Central memory CD4-positive, alpha-beta T cell (primary cell): Measurements from ENCODE around the gene KRTAP10-7.
A peak's percentile ranks its signal among the peaks of the same experiment; 100 is the strongest.
"Not testable (repeated sequence)": the region's sequence is repeated elsewhere in the genome, so short reads cannot be mapped to it uniquely, and the experiment has no call there.

ENCODE experiments used
- DNase-seq: peaks from one replicate; pipeline ENCODE4 v3.0.0; 2022

KRTAP10-7 gene

GRCh38 chr21:44612669-44613229 lies 12.4 kb downstream of the KRTAP10-7 start:
- DNase-seq = no peak

- DNase-seq = no peak
Measured at GRCh38 chr21:44613386-44614155, 13.2 kb downstream of the KRTAP10-7 start.

GRCh38 chr21:44614161-44614631 lies 13.8 kb downstream of the KRTAP10-7 start:
- no peak for DNase-seq

GRCh38 chr21:44614961-44615391 lies 14.6 kb downstream of the KRTAP10-7 start:
- DNase-seq = no peak

GRCh38 chr21:44615466-44615865 lies 15.1 kb downstream of the KRTAP10-7 start:
- DNase-seq = no peak

GRCh38 chr21:44615911-44616590 lies 15.7 kb downstream of the KRTAP10-7 start:
- no peak for DNase-seq

- DNase-seq = no peak
Measured at GRCh38 chr21:44616591-44616926, 16.2 kb downstream of the KRTAP10-7 start.

GRCh38 chr21:44617071-44617501 lies 16.7 kb downstream of the KRTAP10-7 start:
- no peak for DNase-seq

- no peak for DNase-seq
Measured at GRCh38 chr21:44618504-44618903, 18.1 kb downstream of the KRTAP10-7 start.

- peak; percentile 73 for DNase-seq
Measured at GRCh38 chr21:44618909-44619308, 18.5 kb downstream of the KRTAP10-7 start.

GRCh38 chr21:44619886-44620285 lies 19.5 kb downstream of the KRTAP10-7 start:
- DNase-seq = no peak

GRCh38 chr21:44623575-44623974 lies 23.2 kb downstream of the KRTAP10-7 start:
- DNase-seq = no peak

- DNase-seq = no peak
Measured at GRCh38 chr21:44625756-44626155, 25.4 kb downstream of the KRTAP10-7 start.

- no peak for DNase-seq
Measured at GRCh38 chr21:44626262-44626661, 25.9 kb downstream of the KRTAP10-7 start.

- no peak for DNase-seq
Measured at GRCh38 chr21:44626673-44627143, 26.3 kb downstream of the KRTAP10-7 start, which contains the start of gene KRTAP10-9. Gene KRTAP10-9 (plus strand): TSS chr21:44627093. CDS start chr21:44627172, 79 bp downstream.

GRCh38 chr21:44627181-44627822 lies 26.9 kb downstream of the KRTAP10-7 start:
- not testable (repeated sequence) for DNase-seq

- not testable (repeated sequence) for DNase-seq
Measured at GRCh38 chr21:44627831-44628233, 27.4 kb downstream of the KRTAP10-7 start.

GRCh38 chr21:44628707-44629391 lies 28.5 kb downstream of the KRTAP10-7 start:
- DNase-seq = no peak

- no peak for DNase-seq
Measured at GRCh38 chr21:44630440-44630839, 30.0 kb downstream of the KRTAP10-7 start.

- no peak for DNase-seq
Measured at GRCh38 chr21:44632067-44632466, 31.7 kb downstream of the KRTAP10-7 start.

GRCh38 chr21:44636209-44637017 lies 36.0 kb downstream of the KRTAP10-7 start:
- no peak for DNase-seq
